Measurements from ENCODE around the gene CACNA1C.

CACNA1C gene

DNA sequence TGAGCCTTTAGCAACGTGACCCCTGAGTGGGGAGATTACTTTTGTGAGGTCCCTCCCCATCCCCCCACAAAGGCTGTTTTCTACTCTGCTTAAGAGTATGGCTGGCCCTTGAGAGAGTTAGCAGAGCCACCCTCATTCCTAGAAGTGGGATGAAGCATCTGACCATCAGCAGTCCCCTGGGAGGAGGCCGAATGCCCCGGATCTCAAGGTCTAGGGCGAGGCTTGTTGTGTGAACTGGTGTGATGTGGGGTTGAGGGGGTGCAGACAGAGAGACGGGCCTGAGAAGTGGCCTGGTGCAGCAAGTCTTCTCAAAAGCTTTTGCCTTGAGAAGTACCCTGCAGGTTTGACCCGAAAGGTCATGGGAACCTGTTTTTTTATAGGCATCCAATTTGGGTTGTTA lies 589.0 kb downstream of the CACNA1C start:
- no peak for DNase-seq

GRCh38 chr12:2642176-2642892 lies 589.5 kb downstream of the CACNA1C start:
- DNase-seq = no peak

- no peak for DNase-seq
Measured at GRCh38 chr12:2642896-2643425, 590.2 kb downstream of the CACNA1C start.

GRCh38 chr12:2643576-2644135 lies 590.9 kb downstream of the CACNA1C start:
- no peak for DNase-seq

GRCh38 chr12:2644683-2645405 lies 592.1 kb downstream of the CACNA1C start:
- DNase-seq = no peak

DNA sequence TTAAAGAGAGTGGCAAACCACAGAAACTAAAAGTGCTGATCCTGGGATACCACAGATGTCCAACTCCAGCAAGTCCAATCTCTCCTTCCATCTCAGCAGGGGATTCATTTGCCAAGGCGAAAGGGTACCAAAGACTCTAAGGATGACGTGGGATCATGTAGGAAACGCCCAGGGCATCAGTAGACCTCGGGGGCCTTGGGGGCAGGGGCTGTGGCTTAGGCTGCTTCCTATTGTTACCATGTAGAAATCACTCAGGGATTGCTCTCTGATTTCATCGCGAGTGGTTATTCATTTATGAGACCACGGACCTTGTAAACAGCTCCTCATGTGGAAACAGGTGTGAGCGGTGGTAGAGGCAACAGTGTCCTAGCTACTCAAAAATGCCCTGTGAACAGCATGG lies 592.7 kb downstream of the CACNA1C start:
- no peak for DNase-seq

- DNase-seq = no peak
Measured at GRCh38 chr12:2646341-2646740, 593.6 kb downstream of the CACNA1C start.

DNA sequence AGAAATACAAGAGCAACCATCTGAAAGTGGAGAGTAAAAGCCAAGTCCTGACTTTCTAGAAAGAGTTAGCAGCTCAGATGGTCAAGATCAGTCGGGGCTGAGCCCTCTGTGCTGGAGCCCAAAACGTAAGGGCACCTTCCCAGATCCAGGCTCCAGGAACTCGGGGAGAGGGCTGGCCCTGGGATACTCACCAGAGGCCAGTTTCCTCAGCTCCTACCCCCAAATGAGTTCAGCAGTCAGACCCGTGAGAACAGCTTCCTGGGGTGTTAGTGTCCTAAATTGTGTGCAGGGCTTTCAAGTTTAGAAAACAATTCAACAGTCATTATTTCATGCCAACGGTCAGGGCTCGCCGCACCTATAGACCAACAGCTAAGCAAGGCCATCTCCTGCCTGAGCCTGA lies 594.4 kb downstream of the CACNA1C start:
- no peak for DNase-seq

DNA sequence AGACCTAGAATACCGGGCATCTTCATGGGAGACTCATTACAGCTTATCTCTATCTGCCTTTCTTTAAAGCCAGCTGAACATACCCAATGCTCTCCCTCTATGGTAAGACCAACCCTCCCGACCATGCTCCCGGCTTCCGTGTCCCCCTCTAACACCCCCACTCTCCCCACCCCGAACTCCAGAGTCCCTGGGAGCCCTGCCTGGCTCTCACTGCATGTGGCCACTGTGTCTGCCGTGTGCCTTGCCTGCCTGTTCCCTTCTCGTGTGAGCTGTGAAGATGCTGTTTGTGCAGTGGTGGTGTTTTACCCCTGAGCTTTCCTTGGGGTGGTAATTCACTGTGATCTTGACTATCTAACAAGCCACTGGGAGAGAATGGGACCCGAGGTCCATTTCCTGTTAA lies 595.6 kb downstream of the CACNA1C start:
- no peak for DNase-seq

- DNase-seq = no peak
Measured at GRCh38 chr12:2649201-2650030, 596.6 kb downstream of the CACNA1C start.

DNA sequence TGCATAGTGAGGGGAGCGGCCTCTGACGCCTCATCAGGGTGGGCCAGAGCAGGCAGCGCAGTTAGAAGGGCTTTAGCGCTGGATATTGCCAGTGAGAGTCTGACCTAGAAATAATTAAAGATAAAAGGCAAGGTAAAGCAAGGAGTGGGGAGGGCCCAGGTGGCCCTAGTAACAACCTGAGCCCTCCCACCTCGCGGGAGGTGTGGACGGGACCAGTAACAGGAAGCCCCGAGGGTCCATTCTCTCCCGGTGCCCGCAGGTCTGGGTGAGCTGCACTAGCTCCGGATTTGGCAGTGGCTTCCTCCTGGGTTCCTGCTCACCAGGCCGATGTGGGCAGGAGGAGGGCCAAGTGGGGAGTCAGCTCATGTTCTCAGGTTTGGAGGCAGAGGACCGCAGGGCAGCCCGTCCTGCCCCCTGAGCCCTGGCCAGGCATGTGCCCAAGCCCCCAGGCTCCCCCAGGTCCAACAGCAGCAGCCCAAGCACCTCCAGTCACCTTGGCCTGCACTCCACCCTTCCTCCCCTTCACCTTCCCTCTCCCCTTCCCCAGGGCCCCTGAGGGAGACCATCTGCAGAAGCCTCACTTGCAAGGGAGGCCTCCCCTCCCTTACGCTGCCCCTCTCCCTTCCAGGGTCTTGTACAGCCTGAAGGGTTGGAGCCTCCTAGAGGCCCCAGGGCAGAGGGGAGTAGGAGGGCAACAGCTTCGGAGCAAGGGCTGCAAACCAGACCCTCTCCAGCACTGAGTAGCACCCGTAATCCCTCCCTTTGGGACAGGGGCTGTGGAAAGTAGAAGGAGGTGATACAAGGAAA lies 597.7 kb downstream of the CACNA1C start:
- DNase-seq = no peak

DNA sequence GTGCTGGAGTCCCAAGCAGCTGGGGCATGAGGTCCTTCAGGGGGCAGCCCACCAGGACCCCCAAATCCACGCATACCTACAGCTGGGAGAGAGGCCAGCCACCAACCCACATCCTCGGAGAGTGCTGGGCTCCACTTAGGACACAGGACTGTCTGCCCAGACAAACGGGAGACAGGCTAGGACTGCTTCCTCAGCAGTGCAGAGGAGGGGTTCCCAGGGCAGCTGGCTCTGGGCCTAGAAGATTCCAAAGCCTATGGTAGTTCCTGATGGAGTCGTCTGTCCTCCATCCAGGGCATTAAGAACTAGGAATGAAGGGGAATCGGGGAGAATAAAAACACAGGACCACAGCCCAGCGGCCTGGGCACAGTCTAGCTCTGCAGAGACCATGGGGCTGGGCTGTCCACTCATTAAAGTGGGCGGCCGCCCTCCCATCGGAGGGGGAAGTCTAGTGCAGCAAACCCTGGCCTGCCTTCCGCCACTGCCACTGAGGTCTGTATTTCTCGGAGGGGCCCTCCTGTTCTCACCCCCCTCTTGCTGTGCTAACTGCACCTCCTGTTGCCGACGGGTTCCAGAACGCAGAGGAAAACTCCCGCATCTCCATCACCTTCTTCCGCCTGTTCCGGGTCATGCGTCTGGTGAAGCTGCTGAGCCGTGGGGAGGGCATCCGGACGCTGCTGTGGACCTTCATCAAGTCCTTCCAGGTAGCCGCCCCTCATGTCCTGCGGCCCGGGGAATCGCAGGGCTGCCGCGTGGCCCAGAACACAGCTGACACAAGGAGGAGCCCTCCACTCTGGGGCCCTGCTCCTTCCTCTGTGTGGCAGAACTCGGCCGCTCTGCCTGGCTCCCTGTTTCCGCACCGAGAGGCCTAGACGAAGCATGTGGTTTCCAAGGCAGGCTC lies 598.5 kb downstream of the CACNA1C start:
- no peak for DNase-seq

DNA sequence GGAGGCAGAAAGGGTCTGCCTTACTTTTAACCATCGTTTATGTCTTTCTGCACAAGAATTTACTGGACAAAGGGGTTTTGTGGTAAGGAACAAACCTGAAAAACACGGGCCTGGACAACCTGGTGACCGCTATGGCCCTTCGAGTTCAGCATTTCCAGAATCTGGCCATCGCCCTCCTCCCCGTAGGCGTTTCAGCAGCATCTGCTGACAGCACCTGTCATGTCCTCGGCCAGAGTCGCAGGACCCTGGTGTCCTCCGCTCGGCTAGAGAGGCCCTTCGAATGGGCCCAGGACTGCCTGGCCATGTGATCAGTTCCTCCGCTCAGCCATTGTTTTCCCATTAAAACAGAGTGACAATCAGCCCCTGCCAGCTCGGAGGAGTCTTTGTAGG lies 599.2 kb downstream of the CACNA1C start:
- DNase-seq = no peak

DNA sequence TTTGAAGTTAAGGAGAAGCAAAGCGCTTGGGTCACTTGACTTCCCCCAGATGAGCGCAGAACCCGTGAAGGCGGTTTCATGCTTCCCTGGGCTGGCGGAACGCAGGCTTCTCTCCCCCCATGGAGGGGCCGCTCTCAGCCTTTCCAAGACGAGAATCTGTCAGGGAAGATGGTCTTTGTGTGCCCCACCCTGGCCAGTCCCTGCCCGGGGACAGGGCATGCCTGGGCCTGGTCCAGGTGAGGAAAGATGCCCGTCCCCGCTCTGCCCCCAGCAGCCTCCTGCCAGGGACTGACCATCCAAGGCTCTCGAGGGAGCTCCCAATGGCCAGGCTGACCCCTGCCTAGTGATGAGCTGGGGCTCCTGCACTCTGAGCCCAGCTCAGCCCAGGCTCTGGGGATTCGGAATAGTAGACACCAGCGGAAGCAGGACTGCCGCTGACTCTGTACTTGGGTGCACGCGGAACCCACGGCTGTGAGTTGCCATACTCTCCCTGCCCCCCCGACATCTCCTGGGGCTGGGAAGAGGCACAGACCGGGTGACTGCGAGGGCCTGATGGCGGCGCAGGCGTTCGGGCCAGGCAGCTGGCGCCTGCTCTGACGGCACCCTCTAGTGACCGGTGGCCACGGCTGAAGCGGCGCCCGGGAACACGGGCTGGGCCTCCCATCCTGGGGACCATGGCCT lies 599.8 kb downstream of the CACNA1C start:
- no peak for DNase-seq

DNA sequence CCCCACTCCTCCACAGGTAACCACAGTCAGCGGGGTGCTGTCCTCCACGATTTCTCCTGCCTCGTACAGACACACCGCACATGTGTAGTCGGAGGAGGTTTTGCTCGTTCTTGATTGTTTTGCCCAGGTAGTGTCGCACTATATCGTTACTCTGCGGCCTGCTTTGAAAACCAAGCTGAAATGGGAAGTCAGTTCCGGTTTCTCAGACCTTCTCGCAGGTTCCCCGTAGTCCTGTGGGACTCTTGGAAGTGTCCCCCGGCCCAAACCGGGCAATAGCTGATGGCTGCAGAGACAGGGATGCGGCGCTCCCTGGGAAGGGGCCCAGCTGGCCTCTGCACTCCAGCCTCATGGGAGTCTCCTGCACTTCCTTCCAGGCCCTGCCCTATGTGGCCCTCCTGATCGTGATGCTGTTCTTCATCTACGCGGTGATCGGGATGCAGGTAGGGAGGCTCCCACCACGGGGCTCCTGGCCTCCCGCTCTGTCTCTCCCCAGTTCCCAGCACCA lies 600.7 kb downstream of the CACNA1C start:
- no peak for DNase-seq

GRCh38 chr12:2654311-2654710 lies 601.5 kb downstream of the CACNA1C start:
- DNase-seq = no peak

DNA sequence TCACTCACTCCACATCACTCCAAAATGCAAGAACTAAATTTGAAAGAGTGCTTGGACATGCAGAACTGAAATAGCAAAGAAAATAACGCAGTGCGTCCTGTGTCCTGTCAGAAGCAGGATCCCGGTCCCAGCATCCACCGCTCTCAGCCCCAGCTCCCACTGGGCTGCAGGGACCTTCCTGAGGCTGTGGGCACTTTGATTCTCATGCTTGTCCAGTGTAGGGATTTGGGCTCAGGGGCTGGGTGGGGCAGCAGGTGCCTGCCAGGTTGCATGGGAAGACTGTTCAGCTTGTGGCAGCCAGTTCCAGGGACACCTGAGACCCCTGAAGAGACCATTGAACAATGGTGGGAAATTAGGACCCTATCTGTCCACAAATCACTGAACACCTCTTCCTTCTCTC lies 602.0 kb downstream of the CACNA1C start:
- no peak for DNase-seq

DNA sequence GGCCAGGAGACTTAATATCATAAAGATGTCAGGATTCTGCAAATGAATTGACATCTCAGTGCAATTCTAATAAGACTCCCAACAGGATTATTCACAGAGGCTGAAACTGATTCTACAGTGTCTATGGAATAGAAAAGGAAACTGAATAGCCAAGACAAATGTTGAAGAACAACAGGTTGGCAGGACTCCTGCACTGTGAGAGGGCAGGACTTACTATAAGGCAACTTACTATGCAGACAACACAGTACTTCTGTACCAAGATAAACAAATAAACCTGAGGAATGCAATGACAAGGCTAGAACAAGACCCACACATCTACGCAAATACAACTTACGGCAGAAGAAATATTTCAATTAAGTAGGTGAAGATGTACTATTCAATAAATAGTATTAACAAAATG lies 609.7 kb downstream of the CACNA1C start:
- DNase-seq = no peak

DNA sequence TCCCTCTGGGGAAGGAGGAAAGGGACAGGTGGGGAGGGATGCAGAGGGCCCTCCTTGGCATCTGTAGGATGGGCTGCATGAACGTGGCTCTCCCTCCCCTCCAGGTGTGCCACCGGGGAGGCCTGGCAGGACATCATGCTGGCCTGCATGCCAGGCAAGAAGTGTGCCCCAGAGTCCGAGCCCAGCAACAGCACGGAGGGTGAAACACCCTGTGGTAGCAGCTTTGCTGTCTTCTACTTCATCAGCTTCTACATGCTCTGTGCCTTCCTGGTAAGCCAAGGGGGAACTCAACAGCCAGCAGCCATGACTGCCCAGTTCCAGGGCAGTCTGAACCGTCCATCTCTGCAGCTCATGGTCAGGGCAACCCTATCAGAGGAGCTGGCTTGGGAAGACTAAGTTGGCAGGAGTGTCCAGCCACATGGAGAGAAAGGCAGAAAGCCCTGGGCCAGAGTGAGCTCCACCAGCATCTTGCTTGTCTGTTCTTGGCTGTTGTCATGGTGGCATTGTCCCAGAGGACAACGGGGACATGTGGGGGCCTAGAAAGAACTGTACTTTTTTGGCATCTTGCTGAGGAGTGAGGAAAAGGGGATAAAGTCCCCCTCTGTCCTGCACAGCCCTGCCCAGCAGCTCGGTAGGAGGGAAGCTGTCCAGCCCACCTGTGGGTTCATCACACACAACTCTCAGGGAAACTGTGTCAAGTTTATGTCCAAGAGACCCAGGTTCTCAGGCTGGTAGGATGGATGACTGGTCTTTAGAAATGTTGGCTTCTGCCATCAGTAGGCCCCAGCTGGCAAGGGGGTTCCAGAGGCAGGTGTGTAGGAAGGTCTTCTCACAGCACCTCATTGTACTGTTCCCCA lies 612.2 kb downstream of the CACNA1C start:
- DNase-seq = no peak

All from NCI-H1092 (cell line).